ENCODE data around the gene ALDH3A2. TPM values are rescaled to one million over a fixed set of nuclear protein-coding genes. Genes with fewer than 3 reads are reported as not detected.

Gene ALDH3A2
- total and polyA plus RNA-seq, 3 donors from 2014 or later, result 76.0 to 125 (median 100.0) TPM

- no peak for TF ChIP-seq POLR2A (IDR thresholded peaks at IDR 0.05)
- no peak for TF ChIP-seq CTCF (IDR thresholded peaks at IDR 0.05)
- Histone ChIP-seq H3K27ac (no peak overlapping the region), H3K27me3 (no peaks in the 10 kb centered on the region), H3K9me3 (no peaks in the 10 kb centered on the region), H3K4me3 (no peak overlapping the region), H3K36me3 (ENCODE audit: low read depth, missing control alignments) (no peaks in the 10 kb centered on the region), H3K4me1 (peaks cover 13% of the 10 kb centered on the region)
- 93 to 95% methylated on average over 4 of the region's 4 CpGs for WGBS, 2 donors
- intact Hi-C loops (cut with DNase I; ENCODE audit: low total_unique reads), result no loop called here
- DNase-seq, result no peak
Observed at GRCh38 chr17:19614900-19615299, 33.7 kb upstream of the ALDH3A2 start.

GRCh38 chr17:19618015-19618414 is 30.5 kb upstream of the ALDH3A2 start:
- intact Hi-C loops (cut with DNase I; ENCODE audit: low total_unique reads), result no loop called here
- 93 to 99% methylated on average over 3 of the region's 3 CpGs for WGBS, 2 donors
- Histone ChIP-seq H3K36me3 (ENCODE audit: low read depth, missing control alignments) (no peaks in the 10 kb centered on the region), H3K4me3 (no peak overlapping the region), H3K27ac (no peak overlapping the region), H3K9me3 (no peaks in the 10 kb centered on the region), H3K27me3 (no peaks in the 10 kb centered on the region), H3K4me1 (peaks cover 11% of the 10 kb centered on the region)
- DNase-seq, result no peak
- no peak for TF ChIP-seq POLR2A (IDR thresholded peaks at IDR 0.05)
- TF ChIP-seq CTCF (IDR thresholded peaks at IDR 0.05), result no peak

- H3K9me3 ChIP-seq, result no peaks in the 10 kb centered on the region
- no peak overlapping the region for H3K27ac ChIP-seq
- TF ChIP-seq CTCF (IDR thresholded peaks at IDR 0.05) (no peak), POLR2A (IDR thresholded peaks at IDR 0.05) (no peak)
- no peaks in the 10 kb centered on the region for H3K4me1 ChIP-seq
- no peaks in the 10 kb centered on the region for H3K36me3 ChIP-seq (ENCODE audit: low read depth, missing control alignments)
- DNase-seq, result no peak
- no peaks in the 10 kb centered on the region for H3K27me3 ChIP-seq
- H3K4me3 ChIP-seq, result no peak overlapping the region
- WGBS, 2 donors, result 74 to 93% methylated on average over 2 of the region's 2 CpGs
- intact Hi-C loops (cut with DNase I; ENCODE audit: low total_unique reads), result no loop called here
Observed at GRCh38 chr17:19619705-19620325, 28.7 kb upstream of the ALDH3A2 start.

GRCh38 chr17:19621697-19622096 is 26.9 kb upstream of the ALDH3A2 start:
- intact Hi-C loops (cut with DNase I; ENCODE audit: low total_unique reads), result no loop called here
- no peaks in the 10 kb centered on the region for H3K9me3 ChIP-seq
- WGBS, 2 donors, result 96 to 100% methylated on average over 1 of the region's 1 CpG
- TF ChIP-seq POLR2A (IDR thresholded peaks at IDR 0.05) (no peak), CTCF (IDR thresholded peaks at IDR 0.05) (no peak)
- H3K4me1 ChIP-seq, result no peaks in the 10 kb centered on the region
- no peak overlapping the region for H3K27ac ChIP-seq
- H3K36me3 ChIP-seq (ENCODE audit: low read depth, missing control alignments), result no peaks in the 10 kb centered on the region
- H3K27me3 ChIP-seq, result no peaks in the 10 kb centered on the region
- no peak for DNase-seq
- no peak overlapping the region for H3K4me3 ChIP-seq

GRCh38 chr17:19626079-19626478 is 22.5 kb upstream of the ALDH3A2 start:
- H3K36me3 ChIP-seq (ENCODE audit: low read depth, missing control alignments), result no peaks in the 10 kb centered on the region
- no peak overlapping the region for H3K27ac ChIP-seq
- H3K4me1 ChIP-seq, result no peaks in the 10 kb centered on the region
- intact Hi-C loops (cut with DNase I; ENCODE audit: low total_unique reads), result no loop called here
- DNase-seq, result no peak
- no peaks in the 10 kb centered on the region for H3K9me3 ChIP-seq
- WGBS, 2 donors, result 96 to 97% methylated on average over 4 of the region's 4 CpGs
- H3K27me3 ChIP-seq, result no peaks in the 10 kb centered on the region
- no peak overlapping the region for H3K4me3 ChIP-seq
- TF ChIP-seq POLR2A (IDR thresholded peaks at IDR 0.05) (no peak), CTCF (IDR thresholded peaks at IDR 0.05) (no peak)

Measured in testis (tissue), 3 donors.